Activated CD4-positive, alpha-beta memory T cell treated with anti-CD3 and anti-CD28 coated beads, Interleukin-2, amount 10 ng/mL, durations not matched to agents 7 days and 5 days (primary cell): ENCODE data around the gene RSF1. TPM values are rescaled to one million over a fixed set of nuclear protein-coding genes. Genes with fewer than 3 reads are reported as not detected.

ENCODE experiments used
- CTCF ChIA-PET: fragments of 350-600 bp; sonication (Branson Sonifier 250); formaldehyde crosslinking; loops from one replicate; lab custom pipeline; 2021; ENCODE audit warnings: antibody characterized with exemption, inconsistent platforms; lab: Charles Lee
- POLR2A ChIA-PET: fragments of 350-600 bp; sonication (Branson Sonifier 250); formaldehyde crosslinking; loops from one replicate; lab custom pipeline; 2021; ENCODE audit warnings: antibody characterized with exemption; lab: Charles Lee
- DNase-seq: peaks from one replicate; pipeline ENCODE4 v3.0.0-alpha.2; 2020
- H3K27ac Mint-ChIP-seq: one replicate; pipeline ENCODE4 v1.8.0; 2021; ENCODE audit warnings: mild to moderate bottlenecking, mixed read lengths
- H3K27me3 Mint-ChIP-seq: one replicate; pipeline ENCODE4 v1.8.0; 2021; ENCODE audit warnings: mixed read lengths
- H3K36me3 Mint-ChIP-seq: one replicate; pipeline ENCODE4 v1.8.0; 2021; ENCODE audit warnings: low read depth, mixed read lengths
- H3K4me1 Mint-ChIP-seq: one replicate; pipeline ENCODE4 v1.8.0; 2021; ENCODE audit warnings: mixed read lengths
- H3K4me3 Mint-ChIP-seq: one replicate; pipeline ENCODE4 v1.8.0; 2021; ENCODE audit warnings: mild to moderate bottlenecking, mixed read lengths
- H3K9me3 Mint-ChIP-seq: one replicate; pipeline ENCODE4 v1.8.0; 2021; ENCODE audit warnings: mixed read lengths
- total RNA-seq, 2 experiments: library from RNA; stranded (reverse); gene quantifications; one replicate each; pipeline ENCODE4 v1.2.3, GENCODE V29; 2021

The RSF1 gene
- total RNA-seq, 2 experiments from 2014 or later, result 58.6 to 62.5 TPM

DNA sequence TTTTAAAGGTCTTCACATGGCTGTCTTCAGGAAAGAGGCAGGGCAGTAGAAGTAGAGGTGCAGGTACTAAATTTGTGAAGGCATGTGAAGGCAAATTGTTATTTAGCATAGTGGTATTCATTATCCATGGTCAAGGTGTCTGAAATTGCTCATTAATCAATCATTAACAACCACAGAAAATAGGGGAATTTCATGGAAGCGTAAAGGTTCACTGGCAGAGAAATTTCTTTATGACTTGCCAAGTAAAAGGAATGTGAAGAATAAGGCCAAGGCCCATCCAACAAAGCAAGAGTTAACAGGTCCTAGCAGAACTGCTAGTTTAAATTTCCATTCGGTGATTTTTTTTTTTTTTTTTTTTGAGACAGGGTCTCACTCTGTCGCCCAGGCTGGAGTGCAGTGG lies 59.0 kb downstream of the RSF1 start:
- no peaks in the 10 kb centered on the region for H3K27me3 Mint-ChIP-seq
- H3K4me3 Mint-ChIP-seq, result no peak overlapping the region
- H3K36me3 Mint-ChIP-seq, result peaks cover 32% of the 10 kb centered on the region
- POLR2A ChIA-PET, result no interaction called here
- CTCF ChIA-PET, result no interaction called here
- no peak overlapping the region for H3K27ac Mint-ChIP-seq
- H3K4me1 Mint-ChIP-seq, result no peaks in the 10 kb centered on the region
- DNase-seq, result no peak
- no peaks in the 10 kb centered on the region for H3K9me3 Mint-ChIP-seq

DNA sequence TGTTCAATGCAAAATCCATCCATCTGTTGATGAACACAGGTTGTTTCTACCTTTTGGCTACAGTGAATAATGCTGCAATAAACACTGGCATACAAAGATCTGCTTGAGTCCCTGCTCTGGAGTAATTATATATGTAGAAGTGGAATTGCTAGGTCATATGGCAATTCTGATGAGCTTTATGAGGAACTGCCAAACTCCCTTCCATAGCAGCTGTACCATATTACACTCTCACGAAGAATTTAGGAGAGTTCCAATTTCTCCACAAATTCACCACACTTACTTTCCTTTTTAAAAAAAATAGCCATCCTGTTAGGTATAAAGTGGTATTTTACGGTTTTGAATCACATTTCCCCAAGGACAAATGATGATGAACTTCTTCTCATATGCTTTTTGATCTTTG lies 62.2 kb downstream of the RSF1 start:
- no peak for DNase-seq
- Mint-ChIP-seq H3K27me3 (no peaks in the 10 kb centered on the region), H3K4me3 (no peak overlapping the region), H3K4me1 (no peaks in the 10 kb centered on the region), H3K27ac (no peak overlapping the region), H3K36me3 (peaks cover 39% of the 10 kb centered on the region), H3K9me3 (peaks cover 2% of the 10 kb centered on the region)
- POLR2A ChIA-PET, result no interaction called here
- CTCF ChIA-PET, result no interaction called here

DNA sequence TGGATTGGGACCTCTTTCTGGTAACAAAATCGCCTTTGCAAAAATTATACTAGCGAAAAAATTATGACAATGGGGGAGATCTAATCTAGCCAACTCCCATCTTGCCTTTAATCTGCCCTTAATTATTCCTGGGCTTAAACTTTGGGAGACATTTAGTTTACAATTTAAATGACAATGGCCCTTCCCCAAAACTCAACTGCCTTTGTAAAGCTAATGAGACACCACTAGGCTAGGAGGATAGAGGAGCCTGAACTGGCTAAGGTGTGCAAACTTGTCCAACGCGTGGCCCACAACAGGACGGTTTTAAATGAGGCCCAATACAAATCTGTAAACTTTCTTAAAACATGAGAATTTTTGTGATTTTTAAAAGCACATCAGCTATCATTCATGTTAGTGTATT lies 67.3 kb downstream of the RSF1 start:
- no peak for DNase-seq
- ChIA-PET POLR2A (no interaction called here), CTCF (no interaction called here)
- no peaks in the 10 kb centered on the region for H3K4me1 Mint-ChIP-seq
- H3K27ac Mint-ChIP-seq, result no peak overlapping the region
- peaks cover 33% of the 10 kb centered on the region for H3K36me3 Mint-ChIP-seq
- H3K27me3 Mint-ChIP-seq, result no peaks in the 10 kb centered on the region
- no peak overlapping the region for H3K4me3 Mint-ChIP-seq
- H3K9me3 Mint-ChIP-seq, result peaks cover 2% of the 10 kb centered on the region

DNA sequence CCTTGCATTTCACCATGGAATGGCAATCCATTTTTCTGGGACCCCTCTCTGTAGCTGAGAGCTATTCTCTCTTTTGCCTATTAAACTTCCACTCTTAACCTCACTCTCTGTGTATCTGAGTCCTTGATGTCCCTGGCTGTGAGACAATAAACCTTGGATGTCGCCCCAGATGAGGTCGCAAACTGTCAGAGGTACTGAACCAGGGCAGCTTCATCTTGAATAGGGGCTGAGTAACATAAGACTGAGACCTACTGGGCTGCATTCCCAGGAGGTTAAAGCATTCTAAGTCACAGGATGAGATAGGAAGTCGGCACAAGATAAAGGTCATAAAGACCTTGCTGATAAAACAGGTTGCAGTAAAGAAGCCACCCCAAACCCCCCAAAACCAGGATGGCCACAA lies 68.0 kb downstream of the RSF1 start:
- H3K27ac Mint-ChIP-seq, result no peak overlapping the region

DNA sequence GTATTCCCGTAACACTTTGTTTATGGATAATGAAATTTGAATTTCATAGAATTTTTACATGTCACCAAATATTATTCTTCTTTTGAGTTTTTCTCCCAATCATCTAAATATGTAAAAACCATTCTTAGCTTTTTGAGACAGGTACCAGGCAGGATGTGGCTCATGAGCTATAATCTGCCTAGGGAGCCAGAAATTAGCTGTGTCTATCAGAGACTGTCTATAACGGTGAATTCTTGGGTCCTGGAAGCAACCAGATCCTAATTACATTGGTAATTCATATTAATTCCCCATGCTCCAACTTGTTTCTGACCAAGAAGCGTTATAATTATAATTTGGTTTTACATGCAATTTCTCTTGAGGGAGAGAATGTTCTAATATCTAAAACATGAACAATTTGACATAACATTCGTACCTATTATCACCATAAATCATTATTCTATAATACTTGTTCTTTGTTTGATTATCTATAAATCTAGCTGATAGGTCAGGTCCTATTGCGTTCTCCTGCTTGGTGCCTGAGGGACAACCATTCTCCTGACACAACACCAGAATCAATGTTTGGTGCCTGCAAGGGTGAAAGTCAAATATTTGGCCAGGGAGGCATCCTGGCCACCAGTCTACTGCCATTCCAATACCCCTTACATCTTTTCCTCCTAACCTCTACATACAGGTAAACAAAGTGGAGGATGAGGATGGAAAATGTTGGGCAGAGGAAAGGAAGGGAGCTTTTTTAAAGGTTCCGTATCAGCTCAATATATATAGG lies 69.9 kb downstream of the RSF1 start:
- H3K9me3 Mint-ChIP-seq, result peaks cover 2% of the 10 kb centered on the region
- H3K36me3 Mint-ChIP-seq, result peaks cover 28% of the 10 kb centered on the region
- H3K27me3 Mint-ChIP-seq, result no peaks in the 10 kb centered on the region
- POLR2A ChIA-PET, result interaction anchor here (0.6 kb wide), 1 partner anchor 46 kb away, joined by 3 read pairs; no protein-coding TSS in a partner anchor
- H3K4me3 Mint-ChIP-seq, result no peak overlapping the region
- H3K27ac Mint-ChIP-seq, result no peak overlapping the region
- CTCF ChIA-PET, result no interaction called here
- no peak for DNase-seq
- no peaks in the 10 kb centered on the region for H3K4me1 Mint-ChIP-seq

More for the DNA sequence above, 68.0 kb downstream of the RSF1 start:
- Mint-ChIP-seq H3K4me1 (no peaks in the 10 kb centered on the region), H3K4me3 (no peak overlapping the region), H3K9me3 (peaks cover 2% of the 10 kb centered on the region), H3K27me3 (no peaks in the 10 kb centered on the region), H3K36me3 (peaks cover 35% of the 10 kb centered on the region)
- ChIA-PET CTCF (no interaction called here), POLR2A (no interaction called here)
- no peak for DNase-seq

DNA sequence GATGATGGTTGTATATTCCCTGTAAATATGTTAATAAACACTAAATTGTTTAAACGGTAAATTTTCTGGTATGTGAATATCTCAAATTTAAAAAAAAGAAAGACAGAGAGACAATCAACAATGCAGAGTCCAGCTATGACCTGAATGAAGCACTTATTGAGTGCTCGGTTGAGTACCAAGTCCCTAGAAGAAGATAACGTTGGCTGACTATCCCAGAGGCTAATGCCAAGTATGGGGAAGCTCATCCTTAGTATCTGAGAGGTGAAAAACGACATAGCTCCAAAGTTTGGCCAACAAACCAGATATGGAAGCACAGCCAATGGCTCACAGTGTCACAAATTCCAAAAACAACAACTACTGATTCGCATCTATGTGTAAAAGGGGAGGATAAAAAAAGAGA lies 71.3 kb downstream of the RSF1 start:
- no peaks in the 10 kb centered on the region for H3K4me1 Mint-ChIP-seq
- H3K9me3 Mint-ChIP-seq, result no peaks in the 10 kb centered on the region
- CTCF ChIA-PET, result no interaction called here
- DNase-seq, result no peak
- H3K36me3 Mint-ChIP-seq, result peaks cover 20% of the 10 kb centered on the region
- no peaks in the 10 kb centered on the region for H3K27me3 Mint-ChIP-seq
- POLR2A ChIA-PET, result no interaction called here
- no peak overlapping the region for H3K4me3 Mint-ChIP-seq
- H3K27ac Mint-ChIP-seq, result no peak overlapping the region

DNA sequence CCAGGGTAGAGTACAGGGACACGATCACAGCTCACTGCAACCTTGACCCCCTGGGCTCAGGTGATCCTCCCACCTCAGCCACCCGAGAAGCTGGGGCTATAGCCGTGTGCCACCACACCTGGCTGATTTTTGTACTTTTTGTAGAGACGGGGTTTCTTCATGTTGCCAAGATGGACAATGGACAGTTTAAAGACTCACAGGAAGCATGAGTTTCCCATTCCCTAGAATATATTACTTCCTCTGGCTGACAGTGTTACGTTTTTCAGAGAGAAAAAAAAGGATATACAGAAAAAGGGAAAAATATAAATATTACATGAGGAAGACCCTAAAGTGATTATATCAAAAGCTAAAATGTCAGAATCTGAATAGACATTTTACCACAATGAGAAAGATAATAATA lies 72.3 kb downstream of the RSF1 start:
- Mint-ChIP-seq H3K27ac (no peak overlapping the region), H3K9me3 (no peaks in the 10 kb centered on the region), H3K4me3 (no peak overlapping the region), H3K4me1 (no peaks in the 10 kb centered on the region), H3K27me3 (no peaks in the 10 kb centered on the region), H3K36me3 (peaks cover 15% of the 10 kb centered on the region)
- no peak for DNase-seq
- CTCF ChIA-PET, result no interaction called here
- POLR2A ChIA-PET, result no interaction called here

DNA sequence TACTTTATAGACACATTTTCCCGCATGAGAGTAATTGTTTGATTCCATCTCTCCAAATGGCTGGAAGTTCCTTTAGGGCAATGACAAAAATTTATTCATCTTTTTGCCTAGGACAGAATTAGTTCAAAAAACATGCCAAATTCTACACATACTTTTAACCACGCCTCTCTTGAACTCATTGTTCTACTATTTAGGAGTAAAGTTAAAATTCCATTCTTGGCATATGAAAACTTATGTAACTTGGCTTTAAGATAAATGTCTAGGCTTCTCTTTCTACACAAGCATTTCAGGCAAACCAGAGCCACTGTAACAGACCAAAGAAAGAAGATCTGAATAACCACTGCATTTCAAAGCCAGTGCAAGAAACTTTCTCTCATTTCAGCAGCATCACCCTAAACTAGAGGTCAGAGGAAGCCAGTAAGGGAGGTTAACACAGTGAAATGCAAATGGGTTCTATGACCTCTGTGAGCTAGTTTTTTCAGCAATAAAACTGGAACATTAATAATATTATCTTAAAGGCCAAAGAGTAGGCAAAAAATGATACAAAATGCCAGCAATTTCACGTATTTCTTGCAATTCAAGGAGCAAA lies 73.0 kb downstream of the RSF1 start:
- no peak for DNase-seq
- no peaks in the 10 kb centered on the region for H3K9me3 Mint-ChIP-seq
- POLR2A ChIA-PET, result no interaction called here
- CTCF ChIA-PET, result no interaction called here
- H3K27ac Mint-ChIP-seq, result no peak overlapping the region
- no peaks in the 10 kb centered on the region for H3K4me1 Mint-ChIP-seq
- H3K27me3 Mint-ChIP-seq, result no peaks in the 10 kb centered on the region
- peaks cover 13% of the 10 kb centered on the region for H3K36me3 Mint-ChIP-seq
- no peak overlapping the region for H3K4me3 Mint-ChIP-seq

DNA sequence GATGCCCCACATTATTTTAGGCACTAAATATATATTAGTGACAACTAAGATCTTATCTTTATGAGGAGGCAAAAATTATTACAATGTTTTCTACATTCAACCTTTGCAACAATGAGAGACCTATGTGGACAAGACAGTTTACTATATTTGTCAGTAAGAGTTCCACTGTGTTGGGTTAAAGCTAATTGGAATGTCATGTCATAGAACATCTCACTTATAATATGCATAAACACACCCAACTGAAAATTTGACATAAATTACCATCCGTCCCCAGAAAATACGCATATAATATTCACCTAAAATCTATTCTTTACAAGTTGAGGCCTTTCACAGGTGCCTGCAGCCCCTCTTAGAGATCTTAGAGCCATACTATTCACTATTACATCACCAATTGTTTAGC lies 84.0 kb downstream of the RSF1 start:
- POLR2A ChIA-PET, result no interaction called here
- no peaks in the 10 kb centered on the region for H3K4me1 Mint-ChIP-seq
- H3K4me3 Mint-ChIP-seq, result no peak overlapping the region
- H3K36me3 Mint-ChIP-seq, result peaks cover 56% of the 10 kb centered on the region
- H3K9me3 Mint-ChIP-seq, result peaks cover 6% of the 10 kb centered on the region
- DNase-seq, result no peak
- no peaks in the 10 kb centered on the region for H3K27me3 Mint-ChIP-seq
- H3K27ac Mint-ChIP-seq, result no peak overlapping the region
- CTCF ChIA-PET, result no interaction called here

DNA sequence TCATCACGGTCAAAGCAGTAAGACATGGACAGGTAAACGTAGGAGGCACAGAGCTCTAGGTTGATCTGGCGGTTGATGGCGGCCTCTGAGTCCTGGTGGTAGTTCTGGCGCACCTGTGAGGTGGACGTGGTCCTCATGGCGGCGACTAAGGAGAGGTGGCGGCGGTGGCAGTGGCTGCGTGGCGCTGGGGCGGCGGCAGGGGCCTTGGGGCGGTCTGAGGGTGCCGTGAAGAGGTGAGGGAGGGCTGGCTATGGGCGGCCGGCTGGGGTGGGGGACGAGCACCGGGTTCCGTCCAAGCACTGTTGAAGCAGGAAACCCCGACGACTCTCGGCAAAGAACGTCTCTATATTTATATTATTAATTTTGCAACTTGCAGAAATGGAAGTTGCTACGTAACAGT lies 85.6 kb downstream of the RSF1 start:
- H3K4me3 Mint-ChIP-seq, result no peak overlapping the region
- no peaks in the 10 kb centered on the region for H3K27me3 Mint-ChIP-seq
- CTCF ChIA-PET, result no interaction called here
- peaks cover 63% of the 10 kb centered on the region for H3K36me3 Mint-ChIP-seq
- DNase-seq, result no peak
- H3K4me1 Mint-ChIP-seq, result no peaks in the 10 kb centered on the region
- H3K9me3 Mint-ChIP-seq, result peaks cover 17% of the 10 kb centered on the region
- no peak overlapping the region for H3K27ac Mint-ChIP-seq
- POLR2A ChIA-PET, result interaction anchor here (0.6 kb wide), 1 partner anchor 29 kb away, joined by 3 read pairs; no protein-coding TSS in a partner anchor

DNA sequence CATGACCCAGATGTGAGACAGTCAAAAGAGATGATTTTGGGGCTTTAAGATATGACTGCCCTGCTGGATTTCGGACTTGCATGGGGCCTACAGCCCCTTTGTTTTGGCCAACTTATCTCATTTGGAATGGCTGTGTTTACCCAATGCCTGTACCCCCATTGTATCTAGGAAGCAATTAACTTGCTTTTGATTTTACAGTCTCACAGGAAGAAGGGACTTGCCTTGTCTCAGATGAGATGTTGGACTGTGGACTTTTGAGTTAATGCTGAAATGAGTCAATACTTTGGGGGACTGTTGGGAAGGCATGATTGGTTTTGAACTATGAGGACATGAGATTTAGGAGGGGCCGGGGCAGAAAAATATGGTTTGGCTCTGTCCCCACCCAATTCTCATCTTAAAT lies 88.4 kb downstream of the RSF1 start:
- no peak overlapping the region for H3K4me3 Mint-ChIP-seq
- H3K9me3 Mint-ChIP-seq, result peaks cover 17% of the 10 kb centered on the region
- ChIA-PET CTCF (no interaction called here), POLR2A (no interaction called here)
- H3K27ac Mint-ChIP-seq, result no peak overlapping the region
- no peaks in the 10 kb centered on the region for H3K27me3 Mint-ChIP-seq
- no peaks in the 10 kb centered on the region for H3K4me1 Mint-ChIP-seq
- DNase-seq, result no peak
- H3K36me3 Mint-ChIP-seq, result peaks cover 47% of the 10 kb centered on the region

DNA sequence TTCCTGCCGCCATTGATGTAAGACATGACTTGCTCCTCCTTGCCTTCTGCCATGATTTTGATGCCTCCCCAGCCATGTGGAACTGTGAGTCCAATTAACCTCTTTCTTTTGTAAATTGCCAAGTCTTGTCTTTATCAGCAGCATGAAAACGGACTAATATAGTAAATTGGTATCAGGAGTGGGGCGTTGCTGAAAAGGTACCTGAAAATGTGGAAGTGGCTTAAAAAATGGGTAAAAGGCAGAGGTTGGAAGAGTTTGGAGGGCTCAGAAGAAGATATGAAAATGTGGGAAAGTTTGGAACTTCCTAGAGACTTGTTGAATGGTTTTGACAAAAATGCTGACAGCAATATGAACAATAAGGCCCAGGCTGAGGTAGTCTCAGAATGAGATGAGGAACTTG lies 89.7 kb downstream of the RSF1 start:
- POLR2A ChIA-PET, result no interaction called here
- Mint-ChIP-seq H3K36me3 (peaks cover 41% of the 10 kb centered on the region), H3K27me3 (no peaks in the 10 kb centered on the region), H3K27ac (no peak overlapping the region), H3K4me3 (no peak overlapping the region), H3K4me1 (peaks cover 4% of the 10 kb centered on the region), H3K9me3 (peaks cover 17% of the 10 kb centered on the region)
- CTCF ChIA-PET, result no interaction called here
- DNase-seq, result no peak

DNA sequence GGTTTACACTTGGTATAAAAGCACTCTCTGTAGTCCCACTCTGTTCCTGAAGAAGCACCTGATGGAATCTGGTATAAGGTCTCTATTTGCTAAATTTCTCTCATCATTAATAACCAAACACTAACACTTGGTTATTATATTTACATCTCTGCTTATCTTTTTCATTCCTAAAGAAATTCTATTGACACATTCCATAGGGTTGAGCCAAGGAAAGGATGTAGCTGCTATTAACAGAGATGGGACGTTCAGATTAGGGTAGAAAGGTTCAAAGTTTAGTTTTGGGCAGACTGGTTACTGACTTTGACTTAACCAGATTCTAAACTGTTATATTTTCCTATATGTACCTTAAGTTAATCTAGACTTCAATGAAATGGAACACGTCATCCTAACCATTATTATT lies 91.5 kb downstream of the RSF1 start:
- Mint-ChIP-seq H3K9me3 (peaks cover 17% of the 10 kb centered on the region), H3K36me3 (peaks cover 43% of the 10 kb centered on the region), H3K27me3 (no peaks in the 10 kb centered on the region), H3K27ac (no peak overlapping the region), H3K4me1 (peaks cover 4% of the 10 kb centered on the region), H3K4me3 (no peak overlapping the region)
- POLR2A ChIA-PET, result no interaction called here
- CTCF ChIA-PET, result no interaction called here
- DNase-seq, result no peak
